HG02763 (cell line): ENCODE results near the gene CCN2.
"Not testable (repeated sequence)": the region's sequence is repeated elsewhere in the genome, so short reads cannot be mapped to it uniquely, and the experiment has no call there.

Source experiments
- ATAC-seq: cut with Tn5 transposase; IDR thresholded peaks from one replicate; pipeline ENCODE4 v1.9.1; 2021; ENCODE audit warnings: mild to moderate bottlenecking, moderate library complexity; ENCODE audit not compliant: unreplicated experiment

The CCN2 gene

DNA sequence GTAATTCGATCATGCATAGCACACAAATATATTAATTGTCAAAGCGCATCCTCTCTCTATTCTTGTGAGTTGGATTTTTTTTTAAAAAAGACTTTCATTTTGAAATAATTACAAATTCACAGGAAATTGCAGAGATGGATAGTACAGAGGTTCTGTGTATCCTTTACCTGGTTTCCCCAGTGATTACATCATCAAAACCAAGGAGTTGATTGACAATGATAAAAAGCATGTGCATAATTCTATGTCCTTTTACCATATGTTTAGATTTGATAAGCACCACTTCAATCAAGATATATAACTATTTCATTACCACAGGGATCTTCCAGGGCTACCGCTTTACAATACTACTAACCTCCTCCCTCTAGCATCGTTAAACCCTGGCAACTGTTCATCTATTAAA, 40.2 kb downstream of the CCN2 start:
- ATAC-seq = no peak

DNA sequence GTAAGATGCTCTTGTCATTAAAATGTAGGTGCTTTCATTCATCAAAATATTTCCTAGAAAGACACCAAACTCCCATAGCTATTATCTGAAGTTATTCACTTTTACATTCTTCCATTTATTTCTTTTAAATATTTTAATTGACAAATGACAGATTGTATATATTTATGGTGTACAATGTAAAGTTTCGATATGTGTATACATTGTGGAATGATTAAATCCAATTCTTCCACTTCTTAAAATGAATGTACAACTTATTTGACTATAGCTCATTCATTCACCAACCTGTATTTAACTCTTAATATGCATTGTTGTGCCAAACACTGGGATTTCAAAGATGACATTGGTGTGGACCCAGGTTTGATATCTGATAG, 41.0 kb downstream of the CCN2 start:
- peak; percentile 12 for ATAC-seq

DNA sequence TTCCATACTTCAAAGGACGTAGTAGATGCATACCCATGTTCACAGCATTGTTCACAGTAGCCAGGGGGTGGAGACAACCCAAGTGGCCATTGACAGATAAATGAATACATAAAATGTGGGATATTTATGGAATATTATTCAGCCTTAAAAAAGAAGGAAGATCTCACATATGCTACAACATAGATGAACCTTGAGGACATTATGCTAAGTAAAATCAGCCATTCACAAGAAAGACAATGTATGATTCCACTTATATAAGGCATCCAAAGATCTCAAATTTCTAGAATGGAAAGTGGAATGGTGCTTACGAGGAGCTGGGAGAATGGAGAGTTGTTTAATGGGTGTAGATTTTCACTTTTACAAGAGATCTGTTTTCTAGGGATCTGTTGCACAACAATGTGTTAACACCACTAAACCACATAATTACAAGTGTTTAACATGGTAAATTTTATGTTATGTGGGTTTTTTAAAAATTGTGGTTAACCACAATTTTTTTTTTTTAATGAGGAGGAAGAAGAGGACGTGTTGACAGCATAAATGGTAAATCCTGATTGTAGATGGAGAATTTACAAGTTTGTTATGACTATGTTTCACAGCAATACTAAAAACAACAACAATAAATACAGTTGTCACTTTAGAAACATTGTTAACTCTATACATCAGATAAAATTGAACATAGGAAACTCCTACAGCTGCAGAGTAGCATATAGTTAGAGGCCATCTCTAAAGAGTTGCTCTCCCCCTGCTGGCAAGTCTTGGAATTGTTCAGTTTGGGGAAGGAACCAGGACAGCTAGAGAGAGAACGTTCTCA, 41.6 kb downstream of the CCN2 start:
- ATAC-seq = peak; percentile 98

DNA sequence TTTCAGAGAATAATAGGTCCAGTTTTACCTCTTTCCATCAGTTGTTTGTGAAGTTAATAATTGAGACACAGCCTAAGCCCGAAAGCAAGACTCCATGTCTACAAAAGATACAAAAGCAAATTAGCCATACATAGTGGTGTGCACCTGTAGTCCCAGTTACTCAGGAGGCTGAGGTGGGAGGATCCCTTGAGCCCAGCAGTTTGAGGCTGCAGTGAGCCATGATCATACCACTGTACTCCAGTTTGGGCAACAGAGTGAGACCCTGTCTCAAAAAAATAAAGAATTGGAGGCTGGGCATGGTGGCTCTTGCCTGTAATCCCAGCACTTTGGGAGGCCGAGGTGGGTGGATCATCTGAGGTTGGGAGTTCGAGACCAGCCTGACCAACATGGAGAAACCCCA, 42.4 kb downstream of the CCN2 start:
- ATAC-seq = not testable (repeated sequence)

DNA sequence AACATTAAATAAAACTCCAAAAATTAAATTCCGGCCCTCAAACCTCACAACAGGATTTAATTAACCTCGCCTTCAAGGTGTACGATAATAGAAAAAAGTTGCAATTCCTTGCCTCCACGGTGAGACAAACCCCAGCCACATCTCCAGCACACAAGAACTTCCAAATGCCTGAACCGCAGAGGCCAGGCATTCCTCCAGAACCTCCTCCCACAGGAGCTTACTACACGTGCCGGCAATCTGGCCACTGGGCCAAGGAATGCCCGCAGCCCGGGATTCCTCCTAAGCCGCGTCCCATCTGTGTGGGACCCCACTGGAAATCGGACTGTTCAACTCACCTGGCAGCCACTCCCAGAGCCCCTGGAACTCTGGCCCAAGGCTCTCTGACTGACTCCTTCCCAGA, 47.4 kb downstream of the CCN2 start:
- not testable (repeated sequence) for ATAC-seq

DNA sequence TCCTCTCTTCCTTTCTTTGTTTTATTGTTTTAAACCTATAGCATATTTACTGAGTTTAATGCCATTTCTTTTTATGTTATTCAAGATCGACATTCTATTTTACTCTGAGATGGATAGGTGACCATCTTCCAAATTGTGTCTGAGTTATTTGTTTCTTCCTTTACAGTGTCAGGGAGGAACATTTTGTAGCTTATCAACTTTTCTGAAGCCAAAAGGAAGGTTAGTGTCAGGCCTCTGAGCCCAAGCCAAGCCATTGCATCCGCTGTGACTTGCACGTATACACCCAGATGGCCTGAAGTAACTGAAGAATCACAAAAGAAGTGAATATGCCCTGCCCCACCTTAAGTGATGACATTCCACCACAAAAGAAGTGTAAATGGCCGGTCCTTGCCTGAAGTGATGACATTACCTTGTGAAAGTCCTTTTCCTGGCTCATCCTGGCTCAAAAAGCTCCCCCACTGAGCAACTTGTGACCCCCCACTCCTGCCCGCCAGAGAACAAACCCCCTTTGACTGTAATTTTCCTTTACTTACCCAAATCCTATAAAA, 49.8 kb downstream of the CCN2 start:
- not testable (repeated sequence) for ATAC-seq

DNA sequence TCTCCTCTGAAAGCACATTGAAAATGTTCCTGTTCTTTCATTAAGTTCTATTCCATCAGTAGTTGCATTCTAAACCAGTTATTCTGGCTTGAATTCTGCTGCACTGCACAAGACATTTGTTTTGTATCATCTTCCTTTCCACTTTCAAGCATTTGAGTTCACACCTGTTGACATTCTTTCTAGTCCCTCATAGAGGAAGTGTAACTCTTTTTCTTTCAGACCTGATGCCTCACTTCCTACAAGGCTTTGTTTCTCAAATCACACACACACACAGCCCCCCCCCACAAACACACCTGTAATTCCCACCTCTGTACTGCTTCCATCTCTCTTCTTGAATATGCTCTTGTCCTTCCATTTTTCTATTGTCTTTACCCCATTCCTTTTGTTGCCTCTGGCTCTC, 50.9 kb downstream of the CCN2 start:
- ATAC-seq = no peak

DNA sequence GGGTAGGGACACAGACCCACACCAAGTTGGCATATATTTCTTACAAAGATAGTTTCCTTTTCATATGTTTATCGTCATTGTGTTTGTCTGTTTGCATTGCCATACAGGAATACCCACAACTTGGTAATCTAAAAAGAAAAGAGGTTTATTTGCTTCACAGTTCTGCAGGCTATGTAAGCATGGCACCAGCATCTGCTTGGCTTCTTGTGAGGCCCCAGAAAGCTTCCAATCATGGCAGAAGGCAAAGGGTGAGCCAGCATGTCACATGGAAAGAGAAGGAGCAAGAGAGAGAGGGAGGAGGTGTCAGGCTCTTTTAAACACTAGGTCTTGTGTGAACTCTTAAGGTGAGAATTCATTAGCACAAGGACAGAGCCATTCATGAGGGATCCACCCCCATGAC, 52.5 kb downstream of the CCN2 start:
- no peak for ATAC-seq
